PFSK-1 (cell line): Measurements from ENCODE around the gene ANKRD40.

Source experiments
- FOXP2 ChIP-seq: optimal IDR thresholded peaks from 2 replicates; pipeline ENCODE3; 2011; ENCODE audit warnings: borderline replicate concordance, control low read depth, inconsistent platforms; ENCODE audit not compliant: insufficient read depth; ENCODE audit errors: extremely low read length, extremely low read depth
- POLR2AphosphoS5 ChIP-seq: IDR thresholded peaks from 2 replicates; pipeline ENCODE4 v1.6.1; 2012; ENCODE audit warnings: low read depth, mild to moderate bottlenecking, control low read depth, low read length, moderate library complexity
- SIN3A ChIP-seq: IDR thresholded peaks from 2 replicates; pipeline ENCODE4 v1.6.1; 2012; ENCODE audit warnings: mild to moderate bottlenecking, low read length, moderate library complexity, borderline replicate concordance; ENCODE audit not compliant: insufficient read depth
- TAF1 ChIP-seq: IDR thresholded peaks from 2 replicates; pipeline ENCODE4 v1.6.1; 2012; ENCODE audit warnings: low read length, control low read depth, borderline replicate concordance; ENCODE audit not compliant: insufficient read depth
- TF ChIP-seq, protein P1 (sequence below), 2 experiments: IDR thresholded peaks; 2 replicates each; pipeline versions ENCODE4 v1.6.1 to v1.8.0; 2011 to 2012; ENCODE audit warnings: low read depth in 2 of 2, low read length in 2 of 2, control low read depth in 1 of 2, inconsistent platforms in 1 of 2, mild to moderate bottlenecking in 1 of 2, moderate library complexity in 1 of 2; ENCODE audit not compliant: insufficient read depth in 1 of 2

ANKRD40 gene

GRCh38 chr17:50688245-50688644, 19.5 kb downstream of the ANKRD40 start:
- TF ChIP-seq SIN3A (no peak), TAF1 (no peak), POLR2AphosphoS5 (no peak), FOXP2 (no peak)
- TF ChIP-seq, protein P1, sequence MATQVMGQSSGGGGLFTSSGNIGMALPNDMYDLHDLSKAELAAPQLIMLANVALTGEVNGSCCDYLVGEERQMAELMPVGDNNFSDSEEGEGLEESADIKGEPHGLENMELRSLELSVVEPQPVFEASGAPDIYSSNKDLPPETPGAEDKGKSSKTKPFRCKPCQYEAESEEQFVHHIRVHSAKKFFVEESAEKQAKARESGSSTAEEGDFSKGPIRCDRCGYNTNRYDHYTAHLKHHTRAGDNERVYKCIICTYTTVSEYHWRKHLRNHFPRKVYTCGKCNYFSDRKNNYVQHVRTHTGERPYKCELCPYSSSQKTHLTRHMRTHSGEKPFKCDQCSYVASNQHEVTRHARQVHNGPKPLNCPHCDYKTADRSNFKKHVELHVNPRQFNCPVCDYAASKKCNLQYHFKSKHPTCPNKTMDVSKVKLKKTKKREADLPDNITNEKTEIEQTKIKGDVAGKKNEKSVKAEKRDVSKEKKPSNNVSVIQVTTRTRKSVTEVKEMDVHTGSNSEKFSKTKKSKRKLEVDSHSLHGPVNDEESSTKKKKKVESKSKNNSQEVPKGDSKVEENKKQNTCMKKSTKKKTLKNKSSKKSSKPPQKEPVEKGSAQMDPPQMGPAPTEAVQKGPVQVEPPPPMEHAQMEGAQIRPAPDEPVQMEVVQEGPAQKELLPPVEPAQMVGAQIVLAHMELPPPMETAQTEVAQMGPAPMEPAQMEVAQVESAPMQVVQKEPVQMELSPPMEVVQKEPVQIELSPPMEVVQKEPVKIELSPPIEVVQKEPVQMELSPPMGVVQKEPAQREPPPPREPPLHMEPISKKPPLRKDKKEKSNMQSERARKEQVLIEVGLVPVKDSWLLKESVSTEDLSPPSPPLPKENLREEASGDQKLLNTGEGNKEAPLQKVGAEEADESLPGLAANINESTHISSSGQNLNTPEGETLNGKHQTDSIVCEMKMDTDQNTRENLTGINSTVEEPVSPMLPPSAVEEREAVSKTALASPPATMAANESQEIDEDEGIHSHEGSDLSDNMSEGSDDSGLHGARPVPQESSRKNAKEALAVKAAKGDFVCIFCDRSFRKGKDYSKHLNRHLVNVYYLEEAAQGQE (IDR thresholded peaks at IDR 0.05; ENCODE audit: insufficient read depth in 1 of 2, low read depth in 2 of 2, low read length in 2 of 2): no peak

DNA sequence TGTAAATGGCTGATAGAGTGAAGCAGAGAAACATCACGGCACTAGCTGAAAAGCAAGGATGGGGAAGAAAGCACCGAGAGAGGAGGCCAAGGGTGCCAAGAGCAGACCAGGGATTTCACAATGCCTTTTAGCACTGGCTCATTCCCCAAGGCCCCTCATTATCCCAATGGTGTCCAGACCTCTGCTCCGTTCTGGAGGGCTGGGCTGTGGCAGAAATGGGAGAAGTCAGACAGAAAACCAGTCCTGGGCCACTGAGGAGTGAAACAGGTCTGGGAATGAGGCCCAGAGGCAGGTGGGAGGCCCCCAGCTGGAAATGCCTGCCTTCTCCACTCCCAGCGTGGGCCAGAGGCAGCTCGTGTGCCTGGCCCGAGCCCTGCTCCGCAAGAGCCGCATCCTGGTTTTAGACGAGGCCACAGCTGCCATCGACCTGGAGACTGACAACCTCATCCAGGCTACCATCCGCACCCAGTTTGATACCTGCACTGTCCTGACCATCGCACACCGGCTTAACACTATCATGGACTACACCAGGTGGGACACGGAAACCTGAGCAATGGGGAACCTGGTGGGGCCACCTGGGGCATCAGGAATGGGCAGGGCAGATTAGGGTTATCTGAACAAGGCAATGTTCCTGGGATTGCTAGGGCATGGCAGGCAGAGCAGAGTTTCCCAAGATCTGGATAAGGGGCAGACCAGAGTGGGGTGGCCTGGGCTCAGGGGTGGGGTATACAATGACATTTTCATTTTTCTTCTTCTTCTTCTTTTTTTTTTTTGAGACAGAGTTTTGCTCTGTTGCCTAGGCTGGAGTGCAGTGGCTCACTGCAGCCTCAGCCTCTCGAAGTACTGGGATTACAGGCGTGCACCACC, 20.3 kb downstream of the ANKRD40 start:
- TF ChIP-seq SIN3A (no peak), POLR2AphosphoS5 (no peak)

DNA sequence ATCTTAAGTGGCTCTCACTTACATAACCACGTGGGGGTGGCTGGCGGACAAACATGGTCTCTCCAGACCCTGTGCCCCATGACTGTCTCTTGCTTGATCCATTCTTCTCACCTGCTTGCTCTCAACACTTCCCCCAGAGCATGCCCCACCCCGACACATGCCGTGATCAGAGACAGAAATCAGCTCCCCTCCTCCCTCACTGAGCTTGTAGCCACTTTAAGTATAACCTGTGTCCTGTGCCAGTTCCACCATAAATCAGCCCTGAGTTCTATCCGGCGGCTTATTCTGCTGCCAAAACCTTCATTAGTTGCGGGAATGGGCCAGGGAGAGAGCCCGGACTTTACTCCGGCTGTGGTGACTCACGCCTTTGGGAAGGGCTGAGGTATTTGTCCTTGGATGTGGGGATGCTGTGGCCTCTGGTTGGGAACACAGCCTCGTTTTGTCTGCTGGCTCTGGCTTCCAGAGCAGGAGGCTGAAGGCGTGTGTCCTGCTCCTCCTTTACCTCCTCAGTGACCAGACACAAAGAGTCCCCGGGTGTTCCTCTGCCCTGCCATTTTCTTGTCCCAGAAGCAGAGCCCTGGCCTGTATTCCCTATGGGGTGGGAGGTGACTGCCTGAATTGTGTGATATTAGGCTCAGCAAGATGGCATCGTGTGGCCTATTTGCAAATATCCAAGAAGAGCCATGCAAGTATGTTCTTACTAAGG, 21.1 kb downstream of the ANKRD40 start:
- TF ChIP-seq FOXP2: no peak
- no peak for TF ChIP-seq TAF1
- TF ChIP-seq POLR2AphosphoS5: no peak
- TF ChIP-seq, protein P1 (IDR thresholded peaks at IDR 0.05; ENCODE audit: insufficient read depth in 1 of 2, low read depth in 2 of 2, low read length in 2 of 2): no peak
- no peak for TF ChIP-seq SIN3A

DNA sequence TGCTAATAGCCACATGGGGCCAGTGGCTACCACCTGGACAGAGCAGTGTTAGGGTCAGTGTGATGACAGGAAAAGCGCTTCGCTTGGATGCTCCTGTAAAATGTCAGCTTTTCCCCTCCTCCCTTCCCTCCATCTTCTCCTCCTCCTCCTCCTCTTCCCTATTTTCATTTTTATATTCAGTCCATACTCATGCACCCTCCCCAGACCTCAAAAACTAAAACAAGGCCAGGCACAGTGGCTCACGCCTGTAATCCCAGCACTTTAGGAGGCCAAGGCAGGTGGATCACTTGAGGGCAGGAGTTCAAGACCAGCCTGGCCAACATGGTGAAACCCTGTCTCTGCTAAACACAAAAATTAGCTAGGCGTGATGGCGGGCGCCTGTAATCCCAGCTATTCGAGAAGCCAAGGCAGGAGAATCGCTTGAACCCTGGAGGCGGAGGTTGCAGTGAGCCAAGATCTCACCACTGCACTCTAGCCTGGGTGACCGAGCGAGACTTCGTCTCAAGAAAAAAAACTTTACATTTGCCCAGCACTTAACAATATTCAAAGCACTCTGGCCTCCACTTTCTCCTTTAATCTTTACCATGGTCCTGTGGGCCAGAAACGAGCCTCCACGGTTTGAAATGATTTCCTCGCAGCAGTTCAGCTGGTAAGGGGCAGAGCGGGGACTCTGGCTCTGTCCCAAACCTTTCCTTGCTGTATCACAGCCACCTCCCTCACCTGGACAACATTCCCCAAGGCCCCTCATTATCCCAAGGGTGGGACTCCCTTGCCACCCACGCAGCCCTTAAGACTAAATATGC, 21.8 kb downstream of the ANKRD40 start:
- no peak for TF ChIP-seq SIN3A
- no peak for TF ChIP-seq FOXP2

GRCh38 chr17:50685334-50685665, 22.4 kb downstream of the ANKRD40 start:
- TF ChIP-seq TAF1: no peak
- no peak for TF ChIP-seq SIN3A
- TF ChIP-seq, protein P1 (IDR thresholded peaks at IDR 0.05; ENCODE audit: insufficient read depth in 1 of 2, low read depth in 2 of 2, low read length in 2 of 2): no peak
- no peak for TF ChIP-seq POLR2AphosphoS5
- no peak for TF ChIP-seq FOXP2
